ENCODE results near the gene MYO1E. TPM values are rescaled to one million over a fixed set of nuclear protein-coding genes. Genes with fewer than 3 reads are reported as not detected.

Gene MYO1E
- total RNA-seq, 4 donors from 2014 or later: 49.7 to 135 (median 82.2) TPM

- Histone ChIP-seq H3K27ac (peak overlapping the region; percentile 78 to 89 (median 84)), H3K4me1 (peaks cover 22 to 71% (median 33%) of the 10 kb centered on the region in 3 donors), H3K27me3 (no peaks in the 10 kb centered on the region), H3K36me3 (peaks cover 0 to 14% (median 0%) of the 10 kb centered on the region in 3 donors), H3K4me3 (no peak overlapping the region), H3K9me3 (no peaks in the 10 kb centered on the region)
- WGBS, 2 donors: 82% methylated on average over 3 of the region's 8 CpGs; no CpG with 5 or more reads in 1 of the 2 donors
- intact Hi-C loops (cut with DNase I): loop anchor here (10.0 kb wide), 1 partner anchor 324 kb away; no protein-coding TSS in a partner anchor
- no peak for DNase-seq
- TF ChIP-seq CTCF (IDR thresholded peaks at IDR 0.05) (no peak), POLR2A (IDR thresholded peaks at IDR 0.05) (no peak)
These were observed 201.6 kb downstream of the MYO1E start for GRCh38 chr15:59171067-59171397.

- WGBS, 2 donors: 39 to 49% methylated on average over 10 of the region's 12 CpGs
- no peak for DNase-seq
These were observed 202.2 kb downstream of the MYO1E start for GRCh38 chr15:59170295-59171066.

GRCh38 chr15:59169251-59169708 lies 203.4 kb downstream of the MYO1E start:
- intact Hi-C loops (cut with DNase I): no loop called here
- TF ChIP-seq CTCF (IDR thresholded peaks at IDR 0.05) (no peak), POLR2A (IDR thresholded peaks at IDR 0.05) (no peak)
- H3K9me3 ChIP-seq: no peaks in the 10 kb centered on the region
- H3K36me3 ChIP-seq: peaks cover 0 to 14% (median 0%) of the 10 kb centered on the region in 3 donors
- H3K4me1 ChIP-seq: peaks cover 30 to 72% (median 33%) of the 10 kb centered on the region in 3 donors
- WGBS, 2 donors: 51 to 62% methylated on average over 3 of the region's 3 CpGs
- no peak for DNase-seq
- peak overlapping the region; percentile 78 to 89 (median 84) for H3K27ac ChIP-seq
- no peaks in the 10 kb centered on the region for H3K27me3 ChIP-seq
- no peak overlapping the region for H3K4me3 ChIP-seq

More at GRCh38 chr15:59170295-59171066, 202.2 kb downstream of the MYO1E start:
- Histone ChIP-seq H3K9me3 (no peaks in the 10 kb centered on the region), H3K4me1 (peaks cover 22 to 71% (median 33%) of the 10 kb centered on the region in 3 donors), H3K27me3 (no peaks in the 10 kb centered on the region), H3K27ac (peak overlapping the region; percentile 78 to 89 (median 84)), H3K36me3 (peaks cover 0 to 14% (median 0%) of the 10 kb centered on the region in 3 donors), H3K4me3 (no peak overlapping the region)
- intact Hi-C loops (cut with DNase I): loop anchor here (10.0 kb wide), 1 partner anchor 324 kb away; no protein-coding TSS in a partner anchor
- TF ChIP-seq POLR2A (IDR thresholded peaks at IDR 0.05) (no peak), CTCF (IDR thresholded peaks at IDR 0.05) (no peak)

GRCh38 chr15:59168536-59168935 lies 204.1 kb downstream of the MYO1E start:
- TF ChIP-seq POLR2A (IDR thresholded peaks at IDR 0.05) (no peak), CTCF (IDR thresholded peaks at IDR 0.05) (no peak)
- Histone ChIP-seq H3K36me3 (peaks cover 0 to 11% (median 0%) of the 10 kb centered on the region in 3 donors), H3K9me3 (no peaks in the 10 kb centered on the region), H3K27ac (peak overlapping the region in 3 of 4 donors; percentile 22 to 85 (median 83)), H3K4me1 (peaks cover 30 to 73% (median 33%) of the 10 kb centered on the region in 3 donors), H3K4me3 (no peak overlapping the region), H3K27me3 (no peaks in the 10 kb centered on the region)
- no peak for DNase-seq
- 81 to 93% methylated on average over 5 to 7 of the region's 7 CpGs for WGBS, 2 donors
- intact Hi-C loops (cut with DNase I): no loop called here

- H3K27me3 ChIP-seq: no peaks in the 10 kb centered on the region
- no peaks in the 10 kb centered on the region for H3K9me3 ChIP-seq
- H3K4me1 ChIP-seq: peaks cover 30 to 73% (median 33%) of the 10 kb centered on the region in 3 donors
- intact Hi-C loops (cut with DNase I): no loop called here
- WGBS, 2 donors: 52 to 64% methylated on average over 7 to 11 of the region's 11 CpGs
- H3K4me3 ChIP-seq: no peak overlapping the region
- TF ChIP-seq POLR2A (IDR thresholded peaks at IDR 0.05) (no peak), CTCF (IDR thresholded peaks at IDR 0.05) (no peak)
- H3K36me3 ChIP-seq: peaks cover 0 to 21% (median 3%) of the 10 kb centered on the region in 3 donors
- peak overlapping the region; percentile 63 to 83 (median 77) for H3K27ac ChIP-seq
- no peak for DNase-seq
These were observed 205.9 kb downstream of the MYO1E start for GRCh38 chr15:59166601-59167265.
